H9 (cell line): ENCODE results near the gene HBG2. TPM values are rescaled to one million over a fixed set of nuclear protein-coding genes. Genes with fewer than 3 reads are reported as not detected.

Experiments
- DNase-seq: peaks from one replicate; pipeline ENCODE4 v3.0.0-alpha.2; 2017
- H2AFZ ChIP-seq: one replicate; pipeline ENCODE4 v1.6.1; 2013; ENCODE audit warnings: mild to moderate bottlenecking, low read length, control low read depth, moderate library complexity
- H2AK5ac ChIP-seq: 2 replicates; pipeline ENCODE4 v1.6.1; 2013; ENCODE audit warnings: low read length, control low read depth, mixed read lengths; ENCODE audit not compliant: insufficient read length
- H2BK120ac ChIP-seq: one replicate; pipeline ENCODE4 v1.6.1; 2013; ENCODE audit warnings: low read depth, mild to moderate bottlenecking, low read length, control low read depth, inconsistent platforms; ENCODE audit not compliant: poor library complexity, severe bottlenecking
- H2BK12ac ChIP-seq: 2 replicates; pipeline ENCODE4 v1.6.1; 2013; ENCODE audit warnings: low read length, control low read depth, mixed read lengths, low read depth; ENCODE audit not compliant: insufficient read length
- H2BK15ac ChIP-seq: 2 replicates; pipeline ENCODE4 v1.6.1; 2013; ENCODE audit warnings: low read depth, low read length, control low read depth
- H2BK20ac ChIP-seq: one replicate; pipeline ENCODE4 v1.6.1; 2013; ENCODE audit warnings: low read depth, mild to moderate bottlenecking, low read length, control low read depth, inconsistent platforms; ENCODE audit not compliant: poor library complexity, severe bottlenecking
- H2BK5ac ChIP-seq: 2 replicates; pipeline ENCODE4 v1.6.1; 2013; ENCODE audit warnings: low read length, control low read depth, mixed read lengths; ENCODE audit not compliant: insufficient read length
- H3K14ac ChIP-seq: 2 replicates; pipeline ENCODE4 v1.6.1; 2013; ENCODE audit warnings: low read length, control low read depth; ENCODE audit not compliant: insufficient read depth
- H3K18ac ChIP-seq: 2 replicates; pipeline ENCODE4 v1.6.1; 2013; ENCODE audit warnings: low read depth, mild to moderate bottlenecking, mixed read lengths, low read length, control low read depth; ENCODE audit not compliant: insufficient read length
- H3K23ac ChIP-seq: 2 replicates; pipeline ENCODE4 v1.6.1; 2013; ENCODE audit warnings: low read length, control low read depth, mixed read lengths, low read depth; ENCODE audit not compliant: insufficient read length
- H3K23me2 ChIP-seq: 2 replicates; pipeline ENCODE4 v1.6.1; 2013; ENCODE audit warnings: low read depth, mild to moderate bottlenecking, mixed read lengths, low read length, control low read depth; ENCODE audit not compliant: insufficient read length, poor library complexity, severe bottlenecking
- H3K27ac ChIP-seq: 2 replicates; pipeline ENCODE4 v1.5.1; 2013; ENCODE audit warnings: low read length, control low read depth, mixed read lengths, low read depth; ENCODE audit not compliant: insufficient read length
- H3K27me3 ChIP-seq: 2 replicates; pipeline ENCODE4 v1.6.1; 2013; ENCODE audit warnings: low read length, control low read depth, inconsistent platforms; ENCODE audit not compliant: insufficient read depth
- H3K4ac ChIP-seq: 2 replicates; pipeline ENCODE4 v1.6.1; 2013; ENCODE audit warnings: low read depth, mild to moderate bottlenecking, control low read depth, inconsistent platforms, low read length, moderate library complexity
- H3K4me1 ChIP-seq: 2 replicates; pipeline ENCODE4 v1.6.1; 2013; ENCODE audit warnings: low read length, control low read depth, inconsistent platforms; ENCODE audit not compliant: insufficient read depth
- H3K4me2 ChIP-seq: 2 replicates; pipeline ENCODE4 v1.6.1; 2013; ENCODE audit warnings: low read length, control low read depth, mixed read lengths; ENCODE audit not compliant: insufficient read length, insufficient read depth
- H3K56ac ChIP-seq: 2 replicates; pipeline ENCODE4 v1.6.1; 2013; ENCODE audit warnings: low read depth, mild to moderate bottlenecking, mixed read lengths, low read length, control low read depth; ENCODE audit not compliant: insufficient read length
- H3K79me1 ChIP-seq: 2 replicates; pipeline ENCODE4 v1.6.1; 2013; ENCODE audit warnings: low read depth, mild to moderate bottlenecking, moderate library complexity, low read length, control low read depth, inconsistent platforms; ENCODE audit not compliant: insufficient read depth, poor library complexity, severe bottlenecking
- H3K79me2 ChIP-seq: 2 replicates; pipeline ENCODE4 v1.6.1; 2013; ENCODE audit warnings: low read length, control low read depth, inconsistent platforms; ENCODE audit not compliant: insufficient read depth
- H3K9ac ChIP-seq: 2 replicates; pipeline ENCODE4 v1.6.1; 2013; ENCODE audit warnings: low read length, control low read depth, mixed read lengths; ENCODE audit not compliant: insufficient read length; ENCODE audit errors: extremely low read depth
- H3K9me3 ChIP-seq: one replicate; pipeline ENCODE4 v1.6.1; 2013; ENCODE audit warnings: low read depth, low read length, inconsistent platforms; ENCODE audit not compliant: control insufficient read depth
- H3T11ph ChIP-seq: one replicate; pipeline ENCODE4 v1.6.1; 2013; ENCODE audit warnings: mild to moderate bottlenecking, low read length, control low read depth, inconsistent platforms
- H4K20me1 ChIP-seq: one replicate; pipeline ENCODE4 v1.6.1; 2013; ENCODE audit not compliant: control insufficient read depth, insufficient read length, insufficient read depth
- H4K5ac ChIP-seq: 2 replicates; pipeline ENCODE4 v1.6.1; 2013; ENCODE audit warnings: low read depth, mild to moderate bottlenecking, mixed read lengths, low read length, control low read depth; ENCODE audit not compliant: insufficient read length
- H4K8ac ChIP-seq: replicated peaks from 2 replicates; pipeline ENCODE4 v1.6.1; 2013; ENCODE audit warnings: low read length, control low read depth, mixed read lengths, low read depth; ENCODE audit not compliant: insufficient read length
- H4K91ac ChIP-seq: 2 replicates; pipeline ENCODE4 v1.6.1; 2013; ENCODE audit warnings: low read depth, mild to moderate bottlenecking, moderate library complexity, mixed read lengths, low read length, control low read depth; ENCODE audit not compliant: insufficient read length
- H3K27ac Mint-ChIP-seq, 3 experiments: 2 replicates in 2 of 3; 3 replicates in 1 of 3; pipeline ENCODE4 v1.8.0; 2020 to 2021; ENCODE audit warnings: mixed read lengths in 3 of 3, mild to moderate bottlenecking in 1 of 3, moderate library complexity in 1 of 3
- H3K27me3 Mint-ChIP-seq: 2 replicates; pipeline ENCODE4 v1.8.0; 2021; ENCODE audit warnings: low read depth, mild to moderate bottlenecking, moderate library complexity, mixed read lengths
- H3K36me3 Mint-ChIP-seq, 3 experiments: 2 replicates in 2 of 3; 3 replicates in 1 of 3; pipeline ENCODE4 v1.8.0; 2020 to 2021; ENCODE audit warnings: low read depth in 3 of 3, mixed read lengths in 3 of 3; ENCODE audit not compliant: insufficient read depth in 1 of 3
- H3K4me1 Mint-ChIP-seq, 2 experiments: 2 replicates each; pipeline ENCODE4 v1.8.0; 2020; ENCODE audit warnings: mixed read lengths in 2 of 2
- H3K4me3 Mint-ChIP-seq, 2 experiments: 2 replicates in 1 of 2; 3 replicates in 1 of 2; pipeline ENCODE4 v1.8.0; 2020 to 2021; ENCODE audit warnings: mild to moderate bottlenecking in 2 of 2, mixed read lengths in 2 of 2, moderate library complexity in 1 of 2
- H3K9me3 Mint-ChIP-seq, 2 experiments: 2 replicates in 1 of 2; 3 replicates in 1 of 2; pipeline ENCODE4 v1.8.0; 2020; ENCODE audit warnings: mild to moderate bottlenecking in 2 of 2, mixed read lengths in 2 of 2, moderate library complexity in 1 of 2
- CTCF ChIP-seq: fragments of 200-600 bp; sonication (generic); conservative IDR thresholded peaks from 3 replicates; pipeline ENCODE4 v1.8.0; 2021; ENCODE audit warnings: antibody characterized with exemption, mild to moderate bottlenecking
- WGBS: extraction: QIAGEN DNeasy Blood & Tissue Kit; methylation state at CpG from one replicate; pipeline ENCODE4 v1.1.7; 2013; ENCODE audit warnings: missing lambda C conversion rate, low lambda C conversion rate, mixed read lengths; ENCODE audit not compliant: insufficient read length; ENCODE audit errors: extremely low coverage; 5-methylcytosine and 5-hydroxymethylcytosine counted together
- total RNA-seq: library from RNA; stranded (reverse); gene quantifications from 2 replicates; pipeline ENCODE4 v1.2.1, GENCODE V29; 2021

The HBG2 gene
- total RNA-seq, 1 experiment from 2014 or later, result not detected

- Histone ChIP-seq H3K27me3 (no peaks in the 10 kb centered on the region), H3K9me3 (no peaks in the 10 kb centered on the region), H3K79me2 (no peaks in the 10 kb centered on the region), H3T11ph (no peak overlapping the region), H3K4ac (no peak overlapping the region), H3K79me1 (no peaks in the 10 kb centered on the region), H2BK20ac (no peak overlapping the region), H3K27ac (no peak overlapping the region), H2AFZ (no peak overlapping the region), H2BK120ac (no peak overlapping the region), H4K91ac (no peak overlapping the region), H2BK12ac (no peak overlapping the region), H2BK15ac (no peak overlapping the region), H3K56ac (no peak overlapping the region), H4K5ac (no peak overlapping the region), H3K4me2 (no peak overlapping the region), H4K8ac (no peak overlapping the region), H3K4me1 (no peaks in the 10 kb centered on the region), H3K9ac (no peak overlapping the region), H4K20me1 (no peaks in the 10 kb centered on the region), H3K23me2 (no peaks in the 10 kb centered on the region), H3K23ac (no peak overlapping the region), H3K14ac (no peak overlapping the region), H3K18ac (no peak overlapping the region), H2AK5ac (no peak overlapping the region), H2BK5ac (no peak overlapping the region)
- H3K9me3 Mint-ChIP-seq, result no peaks in the 10 kb centered on the region
- no peaks in the 10 kb centered on the region for H3K4me1 Mint-ChIP-seq
- H3K27me3 Mint-ChIP-seq, result no peaks in the 10 kb centered on the region
- WGBS, result no CpG with 5 or more reads among the region's 2 CpGs
- TF ChIP-seq CTCF, result no peak
- DNase-seq, result no peak
- H3K27ac Mint-ChIP-seq, result no peak overlapping the region
- H3K4me3 Mint-ChIP-seq, result no peak overlapping the region
- no peaks in the 10 kb centered on the region for H3K36me3 Mint-ChIP-seq
Measured at GRCh38 chr11:5203366-5203765, 51.2 kb downstream of the HBG2 start.

Other genes with a start within 250 kb of the HBG2 start
- not detected in 2 replicates for gene OR52J3, start 208.3 kb downstream of the HBG2 start, total RNA-seq
- gene OR52E2, start 195.2 kb downstream of the HBG2 start, total RNA-seq, result not detected in 2 replicates
- not detected in 2 replicates for gene OR52E1, start 185.2 kb downstream of the HBG2 start, total RNA-seq
- not detected in 2 replicates for gene OR52A5, start 116.4 kb downstream of the HBG2 start, total RNA-seq
- gene OR52A1, start 100.0 kb downstream of the HBG2 start, total RNA-seq, result 0.09 and 0.42 TPM in 2 replicates
- not detected in 2 replicates for gene OR51V1, start 54.1 kb downstream of the HBG2 start, total RNA-seq
- gene HBB, start 27.7 kb downstream of the HBG2 start, total RNA-seq, result not detected in 2 replicates
- not detected in 2 replicates for gene HBD, start 20.3 kb downstream of the HBG2 start, total RNA-seq
- gene HBG1, start 4.9 kb downstream of the HBG2 start, total RNA-seq, result not detected in 2 replicates
- gene HBE1, start 15.2 kb upstream of the HBG2 start, total RNA-seq, result not detected in 2 replicates
- gene OR51B4, start 47.2 kb upstream of the HBG2 start, total RNA-seq, result not detected in 2 replicates
- not detected in 2 replicates for gene OR51B2, start 69.5 kb upstream of the HBG2 start, total RNA-seq
- not detected in 2 replicates for gene OR51B5, start 88.7 kb upstream of the HBG2 start, total RNA-seq
- not detected in 2 replicates for gene OR51B6, start 96.7 kb upstream of the HBG2 start, total RNA-seq
- not detected in 2 replicates for gene OR51M1, start 129.0 kb upstream of the HBG2 start, total RNA-seq
- gene OR51Q1, start 167.3 kb upstream of the HBG2 start, total RNA-seq, result not detected in 2 replicates
- not detected in 2 replicates for gene OR51I1, start 186.7 kb upstream of the HBG2 start, total RNA-seq
- gene OR51I2, start 194.5 kb upstream of the HBG2 start, total RNA-seq, result not detected in 2 replicates
- gene OR52D1, start 233.9 kb upstream of the HBG2 start, total RNA-seq, result not detected in 2 replicates